Measurements from ENCODE around the gene SLCO2B1.

SLCO2B1 gene

DNA sequence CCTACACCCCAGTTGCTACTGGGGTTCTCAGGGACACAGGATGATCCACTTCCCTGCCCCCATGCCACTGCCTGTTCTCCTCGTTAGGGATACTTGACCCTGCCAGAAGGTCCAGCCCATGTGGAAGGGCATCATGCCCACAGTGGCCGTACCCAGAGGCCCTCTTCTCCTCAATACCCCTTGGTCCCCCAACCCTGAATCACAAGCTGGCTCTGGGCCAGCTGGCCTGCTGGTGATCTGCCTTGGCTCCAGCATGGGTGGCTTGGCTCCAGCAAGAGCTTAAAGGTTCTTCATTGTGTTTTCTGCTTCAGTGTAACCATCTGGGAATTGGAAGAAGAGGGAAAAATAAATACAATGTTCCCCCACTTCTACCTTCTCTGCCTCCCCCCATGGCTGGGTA, 78.6 kb downstream of the SLCO2B1 start:
- no peak for DNase-seq

DNA sequence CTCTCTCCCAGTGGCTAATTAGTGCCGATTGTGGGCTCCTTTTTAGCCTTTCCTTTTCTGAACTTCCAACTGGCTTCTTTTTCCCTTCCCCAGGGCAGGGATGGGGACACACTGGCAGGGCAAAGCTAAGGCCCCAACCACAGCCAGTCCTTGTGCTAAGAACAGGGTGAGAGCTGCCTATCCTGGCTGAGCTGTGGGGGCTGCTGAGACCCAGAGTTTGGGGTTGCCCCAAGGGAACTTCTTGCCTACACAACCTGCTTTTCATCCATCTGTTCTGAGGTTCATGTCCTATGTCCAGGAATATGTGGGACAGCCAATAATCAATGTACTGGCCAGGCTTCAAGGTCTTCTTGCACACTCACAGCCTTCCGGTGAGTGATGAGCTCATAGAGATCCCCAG, 79.7 kb downstream of the SLCO2B1 start:
- DNase-seq, result no peak

DNA sequence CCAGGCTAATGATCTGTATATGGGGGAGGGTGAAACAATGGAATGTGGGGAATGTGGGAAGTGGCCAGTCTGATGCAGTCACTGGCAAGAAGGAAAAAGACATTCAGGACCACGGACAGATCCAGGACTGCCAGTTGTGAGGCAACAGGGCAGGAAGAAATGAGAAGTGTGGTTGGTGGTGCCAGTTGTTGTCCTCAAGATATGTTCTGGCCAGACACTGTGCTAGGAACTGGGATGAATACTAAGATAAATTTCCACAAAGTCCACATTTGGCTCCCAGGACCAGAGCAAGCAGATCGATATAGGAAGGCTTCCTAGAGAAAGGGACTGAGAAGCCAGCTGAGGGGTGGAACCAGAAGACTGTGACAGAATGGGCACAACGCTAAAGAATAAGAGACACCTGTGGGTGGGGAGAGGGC, 82.9 kb downstream of the SLCO2B1 start:
- no peak for DNase-seq

DNA sequence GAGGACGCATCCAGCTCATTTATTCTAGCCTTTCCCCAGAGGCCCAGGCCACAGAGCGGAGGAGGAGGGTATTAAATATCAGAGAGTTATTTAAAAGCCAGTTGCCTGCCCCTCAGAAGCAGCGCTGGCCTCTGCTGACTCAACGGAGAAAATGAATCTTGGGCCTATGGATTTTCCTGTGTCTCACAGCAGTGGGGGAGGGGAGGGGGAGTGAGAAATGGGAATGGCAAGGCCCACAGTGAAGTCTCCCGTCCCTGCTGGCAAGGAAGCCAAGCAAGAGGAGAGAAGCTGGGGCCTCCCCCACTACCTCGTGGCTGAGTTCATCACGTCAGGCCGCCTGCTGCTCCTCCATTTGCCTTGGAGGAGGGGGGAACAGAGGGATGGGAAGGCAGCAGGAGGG, 85.2 kb downstream of the SLCO2B1 start:
- DNase-seq, result no peak

DNA sequence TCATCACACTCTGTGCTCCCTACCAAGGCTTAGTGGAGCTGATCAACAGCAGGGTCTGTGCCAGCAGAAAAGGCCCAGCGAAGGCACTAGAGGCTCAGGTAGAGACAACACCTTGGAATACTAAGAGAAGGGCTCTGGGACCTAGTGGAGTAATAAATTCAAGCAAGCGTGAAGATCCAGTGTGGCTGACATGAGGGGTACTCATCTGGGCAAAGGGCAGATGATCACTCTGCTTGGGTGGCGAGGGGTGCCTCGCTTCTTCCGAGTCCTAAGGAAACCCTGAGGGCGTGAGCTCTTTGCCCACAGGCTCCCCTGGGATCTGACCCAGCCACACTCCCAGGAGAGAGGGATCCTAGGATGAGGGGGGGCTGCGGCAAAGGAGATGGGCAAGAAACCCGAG, 86.1 kb downstream of the SLCO2B1 start:
- no peak for DNase-seq

- no peak for DNase-seq
Observed at GRCh38 chr11:75238595-75239440, 87.9 kb downstream of the SLCO2B1 start.

GRCh38 chr11:75239531-75240290, 88.8 kb downstream of the SLCO2B1 start:
- DNase-seq, result no peak

DNA sequence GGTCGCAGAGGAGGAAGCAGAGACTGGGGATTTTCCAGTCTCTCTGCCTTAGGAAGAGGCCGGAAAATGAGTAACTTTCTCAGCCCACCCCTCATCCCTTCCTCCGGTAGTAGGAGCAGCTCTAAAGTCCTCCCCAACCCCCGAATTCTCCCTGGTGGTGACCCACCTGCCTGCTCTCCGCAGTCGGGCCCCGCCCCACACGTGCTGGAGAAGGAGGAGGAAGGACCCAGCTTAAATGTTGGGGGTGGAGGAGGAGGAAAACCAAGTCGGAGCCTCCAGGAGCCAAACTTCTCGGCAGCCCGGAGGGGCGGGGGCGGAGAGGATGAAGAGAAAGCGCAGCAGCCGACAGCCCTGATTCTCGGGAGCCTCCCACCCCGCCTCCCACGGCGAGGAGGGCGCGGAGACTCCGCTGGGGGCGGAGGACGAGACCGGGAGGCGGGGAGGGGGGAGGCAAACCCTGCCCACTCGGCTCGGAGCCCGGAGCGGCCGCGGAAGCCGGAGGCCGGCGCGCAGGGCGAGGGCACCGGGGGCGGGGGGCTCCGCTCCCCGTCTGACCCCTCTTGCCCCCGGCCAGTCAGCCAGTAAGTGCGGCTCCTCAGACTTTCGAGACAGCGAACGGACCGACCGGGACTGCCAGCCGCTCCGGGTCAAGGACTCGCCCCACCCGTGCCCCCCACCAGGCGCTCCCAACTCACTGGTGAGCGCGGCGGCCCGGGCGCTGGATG, 89.6 kb downstream of the SLCO2B1 start, which contains the start of gene TPBGL:
TPBGL (plus strand) TSS at position 464 of the 725 bp plus-strand sequence. CDS start 276 bp downstream, outside the sequence.
- no peak for DNase-seq

GRCh38 chr11:75241036-75241905, 90.4 kb downstream of the SLCO2B1 start:
- peak; percentile 71 for DNase-seq

DNA sequence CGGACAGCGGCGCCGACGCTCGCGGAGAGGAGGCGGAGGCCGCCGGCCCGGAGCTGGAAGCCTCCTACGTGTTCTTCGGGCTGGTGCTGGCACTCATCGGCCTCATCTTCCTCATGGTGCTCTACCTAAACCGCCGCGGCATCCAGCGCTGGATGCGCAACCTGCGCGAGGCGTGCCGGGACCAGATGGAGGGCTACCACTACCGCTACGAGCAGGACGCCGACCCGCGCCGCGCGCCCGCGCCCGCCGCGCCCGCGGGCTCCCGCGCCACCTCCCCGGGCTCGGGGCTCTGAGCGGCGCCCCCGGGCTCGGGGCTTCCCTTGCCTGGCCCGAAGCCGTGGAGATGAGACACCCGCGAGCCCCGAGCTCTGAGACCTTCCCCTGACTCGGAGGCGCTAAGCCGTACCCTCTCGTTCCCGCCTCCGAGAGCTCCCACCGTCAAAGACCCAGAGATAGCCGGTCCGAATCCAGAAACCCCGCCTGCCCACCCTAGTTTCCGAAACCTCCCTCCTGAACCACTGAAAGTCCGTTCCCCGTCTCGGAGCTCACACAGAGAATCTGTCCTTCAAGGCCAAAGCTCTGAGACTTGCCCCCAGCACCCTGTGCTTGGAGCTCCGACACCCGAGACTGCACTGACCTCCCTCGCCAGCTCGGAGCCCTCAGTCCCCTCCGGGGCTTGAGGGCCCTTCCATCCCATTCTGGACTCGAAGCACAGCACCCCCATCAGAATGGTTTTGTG, 91.2 kb downstream of the SLCO2B1 start:
- DNase-seq, result no peak

DNA sequence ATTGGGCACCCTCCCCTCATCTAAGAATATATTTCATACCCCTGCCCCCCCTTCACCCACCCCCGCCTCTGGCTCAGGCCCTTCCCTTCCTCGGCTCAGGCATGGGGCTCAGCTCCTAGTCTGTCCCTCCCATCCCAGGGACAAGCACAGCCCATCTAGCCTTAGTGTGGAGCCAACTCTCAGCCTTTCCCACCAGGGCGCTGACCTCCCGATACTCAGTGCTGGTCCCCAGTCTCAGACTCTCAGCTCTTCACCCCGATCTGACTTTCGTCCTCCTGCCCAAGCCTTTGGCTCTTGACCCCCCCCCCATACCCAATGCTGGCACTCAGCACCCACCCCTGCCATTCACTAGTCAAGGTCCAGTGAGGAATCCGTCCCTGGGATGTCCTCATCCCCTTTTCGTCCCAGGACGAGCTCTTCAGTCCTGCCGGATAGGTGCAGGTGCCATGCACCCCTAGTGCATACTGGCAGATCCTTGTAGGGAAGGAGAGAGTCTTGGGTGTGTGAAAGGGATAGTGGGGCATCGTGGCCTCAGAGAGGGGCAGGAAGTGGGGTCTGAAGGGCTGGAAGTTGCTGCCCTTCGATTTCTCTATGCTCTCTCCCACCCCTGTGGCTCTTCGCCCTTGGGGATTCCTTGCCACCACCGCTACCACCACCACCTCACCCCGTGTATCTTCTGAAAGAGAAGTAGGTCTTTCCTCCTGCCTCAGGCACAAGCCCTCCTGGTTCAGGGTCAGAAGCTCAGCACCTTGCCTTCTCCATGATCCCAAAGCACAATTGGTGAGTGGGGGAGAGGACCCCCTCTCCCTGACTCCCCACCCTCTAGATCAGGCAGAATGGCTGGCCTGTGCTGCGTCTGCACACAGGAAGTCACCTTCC, 92.1 kb downstream of the SLCO2B1 start:
- no peak for DNase-seq

DNA sequence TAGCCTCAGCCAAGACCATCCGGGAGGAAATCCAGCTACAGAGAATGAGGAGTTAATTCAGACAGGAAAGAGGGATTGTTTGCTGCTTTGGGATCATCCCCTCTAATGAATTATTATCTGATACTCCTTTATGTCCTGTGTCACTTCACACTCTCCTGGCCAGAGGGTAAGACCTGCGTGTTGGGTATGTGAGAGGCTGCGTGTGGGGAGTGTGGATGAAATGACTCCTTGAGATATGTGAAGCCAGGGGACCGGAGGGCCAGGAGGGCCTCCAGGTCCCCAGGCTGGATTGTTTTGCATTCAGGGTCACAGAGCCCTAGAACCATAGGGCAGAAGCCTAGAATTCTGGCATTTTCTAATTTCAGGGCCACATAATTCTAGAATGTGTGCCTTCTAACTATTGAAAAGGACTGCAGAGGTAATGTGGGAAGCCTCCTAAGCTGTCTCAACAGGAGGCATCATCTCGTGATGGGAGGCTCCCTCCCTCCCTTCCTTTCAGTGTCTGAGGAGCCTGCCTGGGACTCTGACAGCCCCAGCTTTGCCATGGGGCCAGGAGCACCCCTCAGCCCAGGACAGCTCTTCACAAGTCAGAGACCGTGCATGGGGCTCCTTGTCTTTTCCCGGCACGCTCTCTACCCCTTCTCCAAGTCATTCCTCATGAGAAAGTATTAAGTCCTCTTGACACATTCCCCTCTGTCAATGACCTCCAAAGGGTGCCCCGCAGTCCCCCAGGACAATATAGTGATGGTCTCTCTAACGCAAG, 93.3 kb downstream of the SLCO2B1 start:
- DNase-seq, result no peak

DNA sequence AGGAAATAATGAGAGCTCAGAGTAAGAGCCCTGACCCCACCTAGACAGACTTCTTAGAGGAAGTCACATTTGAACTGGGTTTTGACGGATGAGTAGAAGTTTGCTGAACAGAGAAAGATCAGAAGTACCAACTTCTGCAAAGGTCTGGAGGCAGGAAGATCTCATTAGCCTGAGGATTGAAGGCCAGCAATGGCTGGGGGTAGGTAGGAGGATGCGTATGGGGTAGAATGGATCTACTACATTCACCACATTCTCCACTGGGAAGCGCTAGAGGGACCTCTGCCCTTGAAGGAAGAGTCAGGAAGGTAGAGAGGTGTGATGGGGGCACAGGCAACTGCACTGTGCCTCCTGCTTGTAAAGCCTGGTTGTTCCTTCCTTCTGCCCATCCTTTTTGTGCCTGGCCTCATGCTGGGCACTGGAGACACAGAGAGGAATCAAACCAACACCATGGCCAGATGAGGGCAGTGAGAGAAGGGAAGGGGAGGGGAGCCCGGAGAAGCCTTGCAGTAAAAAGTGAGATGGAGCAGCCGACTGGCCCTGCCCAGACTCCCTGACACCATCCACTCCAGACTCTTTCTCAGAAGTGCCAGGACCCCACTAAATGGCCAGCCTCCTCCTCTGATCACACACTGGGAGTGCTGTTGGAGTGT, 94.6 kb downstream of the SLCO2B1 start:
- no peak for DNase-seq

DNA sequence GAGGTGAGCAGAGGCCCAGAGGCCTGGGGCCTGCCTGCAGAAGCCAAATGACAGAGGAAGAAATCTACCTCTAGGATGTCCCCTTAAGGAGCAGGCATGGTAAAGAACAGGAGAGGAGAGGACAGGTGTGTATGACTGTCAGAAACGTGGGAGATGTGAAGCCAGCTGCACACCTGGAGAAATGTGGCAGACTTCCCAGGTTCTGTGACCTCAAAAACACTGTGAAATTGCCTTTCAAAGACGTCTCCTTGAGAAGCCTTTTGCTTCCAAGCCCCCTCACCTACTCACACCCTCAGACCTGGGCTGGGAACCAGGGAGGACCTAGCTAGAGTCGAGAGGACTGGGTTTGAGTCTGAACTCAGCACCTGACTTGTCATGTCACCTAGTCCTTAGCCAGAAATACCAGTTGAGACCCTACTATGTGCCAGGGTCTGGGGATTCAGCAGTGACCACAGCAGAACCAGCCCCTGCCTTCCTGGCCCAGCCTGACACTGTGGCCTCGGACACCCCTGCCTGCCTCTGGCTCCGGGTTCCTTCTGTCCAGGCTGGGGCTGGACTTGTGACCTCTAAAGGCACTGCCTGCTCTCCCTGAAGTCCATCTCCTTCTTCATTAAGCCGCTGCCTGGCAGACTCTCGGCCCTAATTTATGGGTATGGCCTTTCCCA, 95.2 kb downstream of the SLCO2B1 start:
- no peak for DNase-seq

DNA sequence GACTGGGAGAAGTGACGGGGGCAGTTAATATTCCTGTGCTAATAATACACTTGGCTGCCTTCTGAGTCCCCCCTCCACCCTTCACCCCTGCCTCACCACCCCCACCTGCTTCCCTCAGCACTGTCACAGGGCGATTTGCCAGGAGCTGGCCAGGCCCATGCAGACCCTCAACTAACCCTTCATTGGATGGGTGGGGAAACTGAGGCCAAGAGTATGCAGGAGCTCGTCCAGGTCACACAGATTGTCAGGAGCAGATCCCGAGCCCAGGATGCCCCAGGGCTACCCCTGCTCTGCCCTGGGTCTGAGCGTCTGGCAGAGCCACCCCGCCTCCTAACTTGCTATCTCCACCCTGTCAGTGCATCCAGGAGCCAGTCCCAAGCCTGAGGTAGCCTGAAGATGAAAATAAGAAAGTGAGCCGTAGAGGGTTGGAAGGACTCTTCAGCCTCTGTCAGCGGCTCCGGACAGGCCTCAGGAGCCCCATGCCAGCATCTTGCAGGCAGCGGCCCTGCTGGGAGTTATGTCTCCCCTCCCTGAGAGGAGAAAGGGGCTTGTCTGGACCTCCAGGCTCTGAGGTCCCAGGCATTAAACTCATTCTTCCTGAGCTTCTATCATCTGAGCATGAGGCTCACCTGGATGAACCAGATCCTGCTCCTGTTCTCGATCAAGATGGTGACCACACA, 95.9 kb downstream of the SLCO2B1 start:
- DNase-seq, result no peak

DNA sequence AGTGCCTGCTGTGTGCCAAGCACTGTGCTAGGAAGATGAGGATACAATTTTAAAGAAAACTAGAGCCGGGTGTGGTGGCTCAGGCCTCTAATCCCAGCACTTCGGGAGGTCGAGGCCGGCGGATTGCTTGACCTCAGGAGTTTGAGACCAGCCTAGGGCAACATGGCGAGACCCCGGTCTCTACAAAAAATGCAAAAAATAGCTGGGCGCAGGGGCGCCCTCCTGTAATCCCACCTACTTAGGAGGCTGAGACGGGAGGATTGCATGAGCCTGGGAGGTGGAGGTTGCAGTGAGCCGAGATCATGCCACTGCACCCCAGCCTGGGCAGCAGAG, 98.0 kb downstream of the SLCO2B1 start:
- DNase-seq, result no peak

GRCh38 chr11:75249704-75250103, 98.8 kb downstream of the SLCO2B1 start:
- no peak for DNase-seq

GRCh38 chr11:75254326-75254725, 103.4 kb downstream of the SLCO2B1 start:
- no peak for DNase-seq
